ENCODE results near the gene RIMKLB. TPM values are rescaled to one million over a fixed set of nuclear protein-coding genes. Genes with fewer than 3 reads are reported as not detected.

Gene RIMKLB
- total and polyA plus RNA-seq, 10 donors: 21.0 to 62.1 (median 37.7) TPM

DNA sequence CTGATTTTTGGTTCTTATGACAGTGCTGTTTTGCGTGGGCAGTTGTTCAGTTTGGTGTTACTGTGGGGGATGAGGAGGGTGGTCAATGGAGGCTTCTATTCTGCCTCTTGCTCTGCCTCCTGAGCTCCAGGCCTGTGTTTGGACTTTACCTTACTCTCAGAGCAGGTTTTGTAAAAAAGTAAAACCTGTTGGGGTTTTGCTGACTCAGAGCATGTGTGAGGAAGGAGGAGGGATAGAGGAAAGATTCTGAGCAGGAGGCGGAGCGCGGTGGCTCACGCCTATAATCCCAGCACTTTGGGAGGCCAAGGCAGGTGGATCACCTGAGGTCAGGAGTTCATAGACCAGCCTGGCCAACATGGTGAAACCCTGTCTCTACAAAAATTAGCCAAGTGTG is 131.3 kb downstream of the RIMKLB start:
- Histone ChIP-seq H3K4me1 (no peaks in the 10 kb centered on the region), H3K27me3 (replicated peaks in 1 of 7) (no peaks in the 10 kb centered on the region), H3K27ac (no peak overlapping the region), H3K4me3 (no peak overlapping the region), H3K9me3 (peaks cover 0 to 15% (median 6%) of the 10 kb centered on the region in 8 donors), H3K36me3 (no peaks in the 10 kb centered on the region)
- intact Hi-C loops (cut with DNase I; ENCODE audit: low total_unique reads): no loop called here
- WGBS, 5 donors: 72 to 80% (median 75%) methylated on average over 5 of the region's 5 CpGs
- TF ChIP-seq, protein P1, sequence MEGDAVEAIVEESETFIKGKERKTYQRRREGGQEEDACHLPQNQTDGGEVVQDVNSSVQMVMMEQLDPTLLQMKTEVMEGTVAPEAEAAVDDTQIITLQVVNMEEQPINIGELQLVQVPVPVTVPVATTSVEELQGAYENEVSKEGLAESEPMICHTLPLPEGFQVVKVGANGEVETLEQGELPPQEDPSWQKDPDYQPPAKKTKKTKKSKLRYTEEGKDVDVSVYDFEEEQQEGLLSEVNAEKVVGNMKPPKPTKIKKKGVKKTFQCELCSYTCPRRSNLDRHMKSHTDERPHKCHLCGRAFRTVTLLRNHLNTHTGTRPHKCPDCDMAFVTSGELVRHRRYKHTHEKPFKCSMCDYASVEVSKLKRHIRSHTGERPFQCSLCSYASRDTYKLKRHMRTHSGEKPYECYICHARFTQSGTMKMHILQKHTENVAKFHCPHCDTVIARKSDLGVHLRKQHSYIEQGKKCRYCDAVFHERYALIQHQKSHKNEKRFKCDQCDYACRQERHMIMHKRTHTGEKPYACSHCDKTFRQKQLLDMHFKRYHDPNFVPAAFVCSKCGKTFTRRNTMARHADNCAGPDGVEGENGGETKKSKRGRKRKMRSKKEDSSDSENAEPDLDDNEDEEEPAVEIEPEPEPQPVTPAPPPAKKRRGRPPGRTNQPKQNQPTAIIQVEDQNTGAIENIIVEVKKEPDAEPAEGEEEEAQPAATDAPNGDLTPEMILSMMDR (IDR thresholded peaks at IDR 0.05 in 8 of 11, conservative IDR thresholded peaks at IDR 0.05 in 3 of 11): no peak
- TF ChIP-seq POLR2AphosphoS5 (IDR thresholded peaks at IDR 0.05) (no peak), POLR2A (IDR thresholded peaks at IDR 0.05) (no peak)
- no peak for DNase-seq

DNA sequence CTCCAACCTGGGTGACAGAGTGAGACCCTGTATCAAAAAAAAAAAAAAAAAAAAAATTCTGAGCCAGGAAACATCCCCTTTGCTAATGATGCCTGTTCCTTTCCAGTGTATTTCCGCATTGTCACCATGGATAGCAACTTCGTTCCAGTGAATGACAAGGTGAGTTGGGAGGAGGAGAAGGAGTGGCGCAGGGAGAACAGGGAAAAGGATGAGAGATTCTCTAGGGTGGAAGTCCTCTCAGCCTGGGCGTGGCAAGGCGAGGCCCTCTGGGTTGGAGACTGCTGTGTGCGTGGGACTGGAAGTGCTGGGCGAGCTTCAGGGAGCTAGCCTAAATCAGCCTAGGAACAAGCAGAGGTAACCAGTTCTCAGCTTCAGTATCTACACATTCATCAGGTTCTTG is 131.8 kb downstream of the RIMKLB start:
- intact Hi-C loops (cut with DNase I; ENCODE audit: low total_unique reads): no loop called here
- WGBS, 5 donors: 86 to 95% (median 91%) methylated on average over 7 of the region's 7 CpGs
- no peaks in the 10 kb centered on the region for H3K4me1 ChIP-seq

DNA sequence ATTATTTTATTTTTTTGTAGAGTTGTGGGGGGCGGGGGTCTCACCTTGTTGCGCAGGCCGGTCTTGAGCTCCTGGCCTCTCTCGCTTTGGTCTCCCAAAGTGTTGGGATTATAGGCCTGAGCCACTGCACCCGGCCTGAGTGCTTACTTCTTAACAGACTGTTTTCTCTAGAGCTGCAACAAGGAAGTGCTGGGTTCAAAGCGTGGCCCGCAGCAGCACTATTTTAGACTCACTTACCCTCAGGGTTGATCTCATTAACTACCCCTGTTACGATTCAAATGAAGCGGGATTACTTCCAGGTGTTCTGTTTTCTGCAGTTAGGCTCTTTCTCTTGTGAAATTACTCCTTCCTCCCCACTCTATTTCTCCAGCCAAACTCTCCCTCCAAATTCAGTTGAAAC is 133.3 kb downstream of the RIMKLB start:
- intact Hi-C loops (cut with DNase I; ENCODE audit: low total_unique reads): no loop called here
- Histone ChIP-seq H3K4me3 (no peak overlapping the region), H3K36me3 (no peaks in the 10 kb centered on the region), H3K27ac (no peak overlapping the region), H3K27me3 (replicated peaks in 1 of 7) (peaks cover 0 to 9% (median 0%) of the 10 kb centered on the region in 7 donors), H3K4me1 (no peaks in the 10 kb centered on the region), H3K9me3 (peaks cover 0 to 8% (median 2%) of the 10 kb centered on the region in 8 donors)
- no peak for DNase-seq
- TF ChIP-seq POLR2AphosphoS5 (IDR thresholded peaks at IDR 0.05): no peak
- TF ChIP-seq POLR2A (IDR thresholded peaks at IDR 0.05): no peak
- TF ChIP-seq, protein P1 (IDR thresholded peaks at IDR 0.05 in 8 of 11, conservative IDR thresholded peaks at IDR 0.05 in 3 of 11): no peak
- 86 to 93% (median 89%) methylated on average over 9 of the region's 9 CpGs for WGBS, 5 donors

More for the DNA sequence above, 131.8 kb downstream of the RIMKLB start:
- Histone ChIP-seq H3K9me3 (peaks cover 0 to 15% (median 6%) of the 10 kb centered on the region in 8 donors), H3K36me3 (no peaks in the 10 kb centered on the region), H3K27ac (no peak overlapping the region), H3K4me3 (no peak overlapping the region), H3K27me3 (replicated peaks in 1 of 7) (no peaks in the 10 kb centered on the region)
- TF ChIP-seq POLR2A (IDR thresholded peaks at IDR 0.05) (no peak), POLR2AphosphoS5 (IDR thresholded peaks at IDR 0.05) (no peak)
- TF ChIP-seq, protein P1 (IDR thresholded peaks at IDR 0.05 in 8 of 11, conservative IDR thresholded peaks at IDR 0.05 in 3 of 11): no peak
- no peak for DNase-seq

DNA sequence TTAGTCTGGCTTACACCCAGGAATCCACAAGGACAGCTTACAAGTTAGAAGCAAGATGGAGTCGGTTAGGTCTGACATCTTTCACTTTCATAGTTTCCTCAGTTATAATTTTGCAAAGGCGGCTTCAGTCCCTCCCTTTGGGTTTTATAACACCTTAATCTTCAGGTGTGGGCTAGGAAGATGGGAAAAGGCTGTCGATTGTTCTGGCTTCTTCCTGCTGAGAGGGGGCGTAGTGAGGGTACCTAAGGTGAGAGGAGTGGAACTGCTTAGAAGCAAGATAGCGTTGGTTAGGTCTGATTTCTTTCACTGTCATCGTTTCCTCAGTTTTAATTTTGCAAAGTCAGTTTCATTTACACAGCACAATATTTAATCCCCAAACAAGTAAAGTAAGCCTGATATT is 134.7 kb downstream of the RIMKLB start:
- intact Hi-C loops (cut with DNase I; ENCODE audit: low total_unique reads): no loop called here
- WGBS, 5 donors: 84 to 90% (median 88%) methylated on average over 6 of the region's 6 CpGs
- no peak overlapping the region for H3K27ac ChIP-seq
- TF ChIP-seq POLR2AphosphoS5 (IDR thresholded peaks at IDR 0.05) (no peak), POLR2A (IDR thresholded peaks at IDR 0.05) (no peak)
- TF ChIP-seq, protein P1 (IDR thresholded peaks at IDR 0.05 in 8 of 11, conservative IDR thresholded peaks at IDR 0.05 in 3 of 11): no peak
- no peak overlapping the region for H3K4me3 ChIP-seq
- H3K4me1 ChIP-seq: no peaks in the 10 kb centered on the region
- H3K36me3 ChIP-seq: no peaks in the 10 kb centered on the region
- peaks cover 0 to 9% (median 0%) of the 10 kb centered on the region in 7 donors for H3K27me3 ChIP-seq (replicated peaks in 1 of 7)
- no peaks in the 10 kb centered on the region for H3K9me3 ChIP-seq
- DNase-seq: no peak

Other genes with a start within 250 kb of the RIMKLB start
- gene CLEC6A, start 242.0 kb upstream of the RIMKLB start, total RNA-seq: under 1 TPM in 3 of 7 donors, not detected in 4; 0.20 to 0.77 (median 0.30) TPM
- gene CLEC6A, start 242.0 kb upstream of the RIMKLB start, polyA plus RNA-seq: under 1 TPM in 2 of 3 donors, not detected in 1; 0.05 to 0.06 TPM
- gene CLEC4D, start 184.5 kb upstream of the RIMKLB start, total RNA-seq: 10 to 100 TPM in 4 of 7 donors, 1 to 10 TPM in 3; 7.0 to 24.9 (median 12.3) TPM
- 1 to 10 TPM in 2 of 3 donors, under 1 TPM in 1; 0.62 to 2.1 (median 1.1) TPM for gene CLEC4D, start 184.5 kb upstream of the RIMKLB start, polyA plus RNA-seq
- 10 to 100 TPM; 12.6 to 55.0 (median 28.8) TPM for gene CLEC4E, start 157.1 kb upstream of the RIMKLB start, total RNA-seq
- gene CLEC4E, start 157.1 kb upstream of the RIMKLB start, polyA plus RNA-seq: 10 to 100 TPM in 2 of 3 donors, 1 to 10 TPM in 1; 7.4 to 24.1 (median 12.3) TPM
- gene AICDA, start 85.1 kb upstream of the RIMKLB start, total RNA-seq: 1 to 10 TPM in 2 of 7 donors, under 1 TPM in 5; 0.43 to 1.3 (median 0.79) TPM
- 1 to 10 TPM in 1 of 3 donors, under 1 TPM in 2; 0.24 to 1.6 (median 0.42) TPM for gene AICDA, start 85.1 kb upstream of the RIMKLB start, polyA plus RNA-seq
- gene MFAP5, start 35.2 kb upstream of the RIMKLB start, total RNA-seq: 10 to 100 TPM in 1 of 7 donors, 1 to 10 TPM in 4, under 1 TPM in 2; 0.57 to 14.3 (median 4.2) TPM
- 1 to 10 TPM; 1.6 to 8.5 (median 2.4) TPM for gene MFAP5, start 35.2 kb upstream of the RIMKLB start, polyA plus RNA-seq
- not detected for gene A2ML1, start 124.6 kb downstream of the RIMKLB start, total RNA-seq
- gene A2ML1, start 124.6 kb downstream of the RIMKLB start, polyA plus RNA-seq: under 1 TPM; 0.02 to 0.22 (median 0.02) TPM
- gene PHC1, start 216.5 kb downstream of the RIMKLB start, total RNA-seq: 10 to 100 TPM; 26.6 to 51.1 (median 31.9) TPM
- gene PHC1, start 216.5 kb downstream of the RIMKLB start, polyA plus RNA-seq: 10 to 100 TPM; 16.5 to 20.2 (median 17.9) TPM